Right hindlimb (tissue), 1 donor: ENCODE results near the gene USP19.

Experiments used
- DNase-seq: peaks from one replicate; pipeline ENCODE4 v3.0.0-alpha.2; 2018

Gene USP19

DNA sequence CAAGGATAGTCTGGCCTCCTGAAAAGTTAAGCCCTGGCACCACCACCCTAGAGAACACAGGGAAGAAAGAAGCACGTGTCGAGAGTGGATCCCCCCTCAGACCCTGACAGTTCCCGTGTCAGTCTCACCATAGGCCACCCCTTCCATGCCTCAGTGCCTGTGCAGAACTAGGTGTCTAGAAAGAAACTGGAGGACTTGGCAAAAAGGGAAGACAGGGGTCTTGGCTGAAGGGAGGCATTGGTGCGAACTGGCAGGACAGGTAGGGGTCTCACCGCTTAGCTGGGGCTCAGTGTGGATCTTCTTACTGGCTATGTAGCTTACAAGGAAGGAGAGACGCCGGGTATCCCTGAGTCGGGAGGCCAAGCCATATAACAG, 16.6 kb downstream of the USP19 start:
- DNase-seq: no peak

GRCh38 chr3:49100046-49100615, 20.5 kb downstream of the USP19 start:
- no peak for DNase-seq

DNA sequence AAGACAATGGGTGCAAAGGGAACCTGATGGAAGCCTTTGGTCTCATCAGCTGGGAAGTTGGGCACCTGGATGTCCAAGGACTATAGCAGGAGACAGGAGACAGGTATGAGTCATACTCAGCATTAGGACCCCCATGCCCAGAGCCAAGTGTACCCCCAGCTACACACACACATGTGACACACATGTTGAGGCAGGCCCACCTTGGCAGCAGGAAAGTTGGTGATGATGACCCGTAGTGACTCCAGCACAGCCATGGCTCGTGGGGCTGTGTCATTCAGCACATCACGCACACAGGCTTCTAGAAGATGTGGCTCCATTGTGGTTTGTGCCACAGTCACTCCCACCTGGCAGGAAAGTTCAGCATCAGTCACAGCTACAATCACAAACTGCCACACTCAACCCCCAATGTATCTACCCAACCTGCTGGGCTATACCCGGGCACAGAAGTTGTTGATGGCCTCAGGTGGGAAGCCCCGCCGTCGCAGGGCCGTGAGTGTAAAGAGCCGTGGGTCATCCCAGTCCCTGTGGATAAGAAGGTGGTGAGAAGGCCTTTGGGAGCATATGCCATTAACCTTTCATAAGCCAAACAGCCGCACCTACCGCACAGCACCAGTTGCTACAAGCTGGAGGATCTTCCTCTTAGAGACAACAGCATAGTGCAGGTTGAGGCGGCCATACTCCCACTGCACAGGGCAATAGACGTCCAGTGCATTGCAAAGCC, 21.6 kb downstream of the USP19 start:
- DNase-seq: no peak

DNA sequence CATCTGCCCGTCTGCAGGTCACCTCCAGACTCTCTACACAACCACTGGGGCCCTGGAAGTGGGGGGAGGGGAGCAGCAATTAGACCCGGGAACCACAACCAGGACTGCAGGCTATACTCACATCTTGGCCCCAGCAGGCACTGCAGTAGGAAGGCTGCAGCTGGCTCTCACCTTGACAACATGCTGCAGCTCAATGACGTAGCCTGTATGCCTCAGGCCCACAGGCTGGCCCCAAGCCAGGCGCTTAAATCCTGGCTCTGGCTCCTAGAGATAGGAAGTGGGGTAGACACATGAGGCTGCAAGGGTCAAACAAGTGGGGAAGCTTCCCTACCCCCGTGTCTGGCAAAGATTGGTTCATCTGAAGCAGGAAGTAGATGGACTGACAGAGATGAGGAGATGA, 22.2 kb downstream of the USP19 start:
- DNase-seq: no peak

DNA sequence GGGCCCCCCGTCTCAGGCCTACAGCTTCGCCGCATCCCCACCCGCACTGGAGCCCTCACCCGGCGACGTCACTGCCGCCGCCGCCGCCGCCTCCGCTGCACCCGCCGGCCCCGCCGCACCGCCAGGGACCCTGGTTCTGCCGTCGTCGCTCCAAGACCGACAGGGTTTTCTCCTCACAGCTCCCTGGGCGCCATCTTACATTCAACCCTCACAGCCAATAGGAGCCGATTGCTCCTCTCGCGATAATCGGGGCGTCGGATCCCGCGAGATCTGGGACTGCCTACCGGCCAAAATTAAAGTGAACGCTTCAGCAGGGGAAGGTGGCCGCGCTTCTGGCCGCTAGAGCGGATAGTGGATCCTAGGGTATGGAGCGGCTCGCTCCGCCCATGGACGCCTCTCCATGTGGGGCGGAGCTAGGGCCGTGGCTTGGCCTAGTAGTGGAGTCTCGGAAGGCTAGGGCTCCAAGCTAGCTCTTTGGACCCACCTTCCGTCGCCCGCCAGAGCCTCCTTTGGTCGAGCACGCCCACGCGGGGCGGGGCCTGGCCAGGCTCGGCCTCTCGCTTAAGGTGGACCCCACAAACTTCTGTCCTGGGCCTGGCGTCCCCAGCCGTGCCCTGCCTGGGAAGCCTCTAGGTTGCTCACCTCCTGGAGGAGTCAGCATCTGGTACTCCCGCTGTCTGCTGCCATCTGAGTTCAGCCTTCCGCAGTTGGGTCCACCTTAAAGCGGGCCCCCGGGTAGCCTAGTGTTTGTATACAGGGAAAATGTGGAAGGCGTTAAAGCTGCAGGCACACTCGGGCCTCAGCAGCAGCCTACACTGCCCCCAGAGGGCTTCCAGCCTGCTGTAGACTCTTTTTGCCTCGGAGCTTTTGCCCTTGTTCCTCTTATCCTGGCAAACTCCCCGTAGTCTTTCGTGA, 26.5 kb downstream of the USP19 start, which contains the start of gene QRICH1:
Gene QRICH1, minus strand, starts transcription at position 219 of the 915 bp plus-strand sequence. CDS start 17,054 bp downstream, outside the sequence.
- DNase-seq: peak; percentile 99

DNA sequence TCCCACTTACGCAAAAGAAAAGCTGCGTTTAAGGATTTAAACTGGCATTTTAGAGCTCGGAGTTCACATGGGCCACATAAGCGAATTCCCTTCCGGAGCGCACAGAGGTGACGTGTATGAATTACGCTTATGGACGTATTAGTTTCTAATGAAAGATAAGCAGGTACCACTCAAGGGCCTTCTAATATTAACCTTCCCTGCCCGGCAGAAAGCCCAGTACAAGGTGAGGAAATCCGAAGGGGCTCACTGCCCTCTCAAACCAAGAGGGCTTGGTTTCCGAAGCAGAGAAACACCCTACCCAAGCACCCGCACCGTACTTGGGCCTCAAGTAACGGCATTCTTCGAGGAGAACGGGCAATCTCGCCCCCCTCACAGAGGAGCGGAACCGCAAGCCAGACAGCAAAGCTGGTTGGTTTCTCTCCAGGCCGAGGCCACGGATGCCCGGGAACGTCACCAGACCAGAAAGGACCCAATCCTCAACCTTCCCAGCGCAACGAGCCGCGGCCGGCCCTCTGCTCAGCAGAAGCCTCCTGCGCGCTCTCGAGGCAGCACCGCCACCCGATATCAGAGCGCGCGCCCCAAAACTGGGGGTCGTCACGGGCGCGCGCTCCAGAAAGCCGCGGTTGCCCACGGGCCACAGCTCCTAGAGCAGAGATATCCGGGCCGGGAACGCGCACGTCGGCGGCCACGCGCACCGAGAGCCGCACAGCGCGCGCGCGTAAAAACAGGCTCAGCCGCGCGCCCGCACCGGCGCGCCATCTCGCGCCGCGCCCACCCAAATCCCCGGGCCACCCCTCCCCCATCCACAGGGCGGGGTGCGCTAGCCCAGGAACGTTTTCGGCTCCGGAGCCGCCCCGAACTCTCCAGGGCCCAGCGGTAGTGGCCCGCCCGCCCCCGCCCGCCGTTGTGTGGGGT, 27.4 kb downstream of the USP19 start:
- DNase-seq: peak; percentile 86

GRCh38 chr3:49081429-49081828, 39.2 kb downstream of the USP19 start:
- DNase-seq: no peak

DNA sequence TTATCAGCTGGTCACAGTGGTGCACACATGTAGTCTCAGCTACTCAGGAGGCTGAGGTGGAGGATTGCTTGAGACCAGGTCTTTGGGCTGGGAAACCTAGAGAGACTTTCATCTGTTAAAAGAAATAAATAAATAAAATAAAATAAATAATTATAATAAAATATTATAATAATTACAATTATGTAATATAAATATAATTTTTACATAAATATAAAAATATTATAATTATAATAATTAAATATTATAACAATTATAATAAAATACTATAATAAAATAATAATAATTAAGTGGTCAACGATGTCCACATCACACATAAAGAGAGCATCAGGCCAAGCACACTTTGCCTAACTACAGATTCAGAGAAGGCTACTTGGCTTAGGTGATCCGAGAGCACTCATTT, 41.4 kb downstream of the USP19 start:
- no peak for DNase-seq

DNA sequence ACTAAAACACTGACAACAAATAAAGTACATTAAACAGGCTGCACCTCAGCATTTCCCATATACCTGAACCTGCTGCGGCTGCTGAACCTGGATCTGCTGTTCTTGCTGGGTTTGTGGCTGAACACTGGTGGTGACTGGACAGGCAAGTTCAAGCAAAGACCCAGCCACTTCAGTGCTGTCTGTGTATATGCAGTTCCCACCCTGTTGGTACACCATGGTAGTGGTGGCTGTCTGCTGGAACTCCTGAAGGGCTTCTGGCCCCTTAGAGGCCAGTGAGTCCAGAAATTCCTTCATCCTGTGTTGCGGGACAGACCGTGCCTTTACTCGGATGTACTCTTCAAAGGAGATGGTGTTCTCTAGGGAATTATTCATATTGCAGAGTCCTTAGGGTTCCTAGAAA, 44.0 kb downstream of the USP19 start:
- DNase-seq: no peak

- no peak for DNase-seq
Observed at GRCh38 chr3:49076116-49076515, 44.5 kb downstream of the USP19 start.
